ENCODE data around the gene CFAP45.

The CFAP45 gene

DNA sequence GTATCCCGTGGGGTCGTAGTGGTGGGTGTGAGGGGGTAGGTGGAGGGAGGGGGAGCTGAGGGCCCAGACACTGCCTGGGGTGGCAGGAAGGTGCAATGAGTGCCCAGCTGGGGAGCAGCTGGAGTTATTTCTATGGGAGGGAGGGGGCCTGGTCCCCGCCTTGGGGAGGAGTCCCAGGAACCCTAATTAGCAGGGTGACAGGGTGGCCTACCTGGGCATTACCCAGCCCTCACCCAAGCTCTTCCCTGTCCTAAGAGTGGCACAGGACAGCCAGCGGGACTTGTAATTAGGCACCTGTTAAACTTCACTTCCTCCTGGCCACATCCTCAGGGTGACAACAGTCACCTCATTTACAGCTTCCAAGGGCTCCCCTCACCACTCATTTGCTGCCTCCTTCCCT is 37.4 kb downstream of the CFAP45 start, which contains the start of gene VSIG8:
Gene VSIG8, minus strand, starts transcription at position 101 of the 400 bp plus-strand sequence. CDS start 136 bp downstream, outside the sequence.
- no peak for TF ChIP-seq EZH2phosphoT487 (IDR thresholded peaks at IDR 0.05; ENCODE audit: borderline replicate concordance, low read length)
- TF ChIP-seq, protein P1, sequence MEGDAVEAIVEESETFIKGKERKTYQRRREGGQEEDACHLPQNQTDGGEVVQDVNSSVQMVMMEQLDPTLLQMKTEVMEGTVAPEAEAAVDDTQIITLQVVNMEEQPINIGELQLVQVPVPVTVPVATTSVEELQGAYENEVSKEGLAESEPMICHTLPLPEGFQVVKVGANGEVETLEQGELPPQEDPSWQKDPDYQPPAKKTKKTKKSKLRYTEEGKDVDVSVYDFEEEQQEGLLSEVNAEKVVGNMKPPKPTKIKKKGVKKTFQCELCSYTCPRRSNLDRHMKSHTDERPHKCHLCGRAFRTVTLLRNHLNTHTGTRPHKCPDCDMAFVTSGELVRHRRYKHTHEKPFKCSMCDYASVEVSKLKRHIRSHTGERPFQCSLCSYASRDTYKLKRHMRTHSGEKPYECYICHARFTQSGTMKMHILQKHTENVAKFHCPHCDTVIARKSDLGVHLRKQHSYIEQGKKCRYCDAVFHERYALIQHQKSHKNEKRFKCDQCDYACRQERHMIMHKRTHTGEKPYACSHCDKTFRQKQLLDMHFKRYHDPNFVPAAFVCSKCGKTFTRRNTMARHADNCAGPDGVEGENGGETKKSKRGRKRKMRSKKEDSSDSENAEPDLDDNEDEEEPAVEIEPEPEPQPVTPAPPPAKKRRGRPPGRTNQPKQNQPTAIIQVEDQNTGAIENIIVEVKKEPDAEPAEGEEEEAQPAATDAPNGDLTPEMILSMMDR (IDR thresholded peaks at IDR 0.05; ENCODE audit: low read depth, low read length, poor library complexity, severe bottlenecking): no peak
- Histone ChIP-seq H3K9me3 (ENCODE audit: control insufficient read depth, insufficient read depth, low read length) (no peaks in the 10 kb centered on the region), H3F3A (ENCODE audit: control insufficient read depth, insufficient read depth) (no peaks in the 10 kb centered on the region), H3K27me3 (ENCODE audit: control insufficient read depth, low read length) (peaks cover 9% of the 10 kb centered on the region; the same call in 1 of the 2 replicates), H3K4me1 (ENCODE audit: control insufficient read depth, low read length) (no peaks in the 10 kb centered on the region), H3K79me2 (ENCODE audit: control insufficient read depth, low read length) (no peaks in the 10 kb centered on the region), H3K9me2 (replicated peaks; ENCODE audit: control insufficient read depth, low read length) (no peaks in the 10 kb centered on the region), H3K4me2 (ENCODE audit: low read length) (no peak within 1 kb of the TSS), H4K20me1 (ENCODE audit: control insufficient read depth, insufficient read depth, low read depth, low read length) (no peaks in the 10 kb centered on the region), H3K36me3 (ENCODE audit: control insufficient read depth, low read length) (no peaks in the 10 kb centered on the region), H3K4me3 (ENCODE audit: low read length) (no peak within 1 kb of the TSS), H3K27ac (ENCODE audit: low read depth, low read length) (no peak within 1 kb of the TSS)

DNA sequence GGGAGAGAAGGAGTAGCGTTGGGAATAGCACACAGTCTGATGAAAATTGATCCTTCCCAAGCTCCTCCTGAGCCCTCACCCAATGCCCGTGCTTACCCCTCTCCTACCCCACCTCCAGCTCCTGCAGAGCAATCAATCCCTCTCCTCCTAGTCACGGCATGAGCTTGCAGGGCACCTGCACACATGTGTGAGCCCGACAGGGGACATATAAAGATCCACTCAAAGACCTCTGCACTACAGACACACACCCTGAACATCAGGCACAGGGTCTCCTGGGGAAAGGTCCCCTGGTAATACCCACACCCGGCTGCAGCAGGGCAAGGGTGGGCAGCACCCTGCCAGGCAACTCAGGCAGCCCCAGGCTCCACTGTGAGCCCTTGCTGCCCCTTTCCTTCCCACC is 37.9 kb downstream of the CFAP45 start:
- Histone ChIP-seq H3K79me2 (ENCODE audit: control insufficient read depth, low read length) (no peaks in the 10 kb centered on the region), H4K20me1 (ENCODE audit: control insufficient read depth, insufficient read depth, low read depth, low read length) (no peaks in the 10 kb centered on the region), H3K36me3 (ENCODE audit: control insufficient read depth, low read length) (no peaks in the 10 kb centered on the region), H3K27me3 (ENCODE audit: control insufficient read depth, low read length) (peaks cover 7% of the 10 kb centered on the region; the same call in 1 of the 2 replicates), H3K9me3 (ENCODE audit: control insufficient read depth, insufficient read depth, low read length) (no peaks in the 10 kb centered on the region), H3F3A (ENCODE audit: control insufficient read depth, insufficient read depth) (no peaks in the 10 kb centered on the region), H3K9me2 (replicated peaks; ENCODE audit: control insufficient read depth, low read length) (no peaks in the 10 kb centered on the region), H3K4me2 (ENCODE audit: low read length) (no peak overlapping the region), H3K4me3 (ENCODE audit: low read length) (no peak overlapping the region), H3K4me1 (ENCODE audit: control insufficient read depth, low read length) (no peaks in the 10 kb centered on the region), H3K27ac (ENCODE audit: low read depth, low read length) (no peak overlapping the region)
- TF ChIP-seq EZH2phosphoT487 (IDR thresholded peaks at IDR 0.05; ENCODE audit: borderline replicate concordance, low read length): no peak
- TF ChIP-seq, protein P1 (IDR thresholded peaks at IDR 0.05; ENCODE audit: low read depth, low read length, poor library complexity, severe bottlenecking): no peak

- Histone ChIP-seq H3K4me1 (ENCODE audit: control insufficient read depth, low read length) (no peaks in the 10 kb centered on the region), H3K79me2 (ENCODE audit: control insufficient read depth, low read length) (no peaks in the 10 kb centered on the region), H3F3A (ENCODE audit: control insufficient read depth, insufficient read depth) (no peaks in the 10 kb centered on the region), H3K36me3 (ENCODE audit: control insufficient read depth, low read length) (no peaks in the 10 kb centered on the region), H4K20me1 (ENCODE audit: control insufficient read depth, insufficient read depth, low read depth, low read length) (no peaks in the 10 kb centered on the region), H3K27ac (ENCODE audit: low read depth, low read length) (no peak overlapping the region), H3K9me3 (ENCODE audit: control insufficient read depth, insufficient read depth, low read length) (no peaks in the 10 kb centered on the region), H3K4me3 (ENCODE audit: low read length) (no peak overlapping the region), H3K4me2 (ENCODE audit: low read length) (no peak overlapping the region), H3K9me2 (replicated peaks; ENCODE audit: control insufficient read depth, low read length) (no peaks in the 10 kb centered on the region), H3K27me3 (ENCODE audit: control insufficient read depth, low read length) (0 out of 2 replicates have a peak, but pooled peaks cover 3% of the 10 kb centered on the region)
- TF ChIP-seq, protein P1 (IDR thresholded peaks at IDR 0.05; ENCODE audit: low read depth, low read length, poor library complexity, severe bottlenecking): no peak
- no peak for TF ChIP-seq EZH2phosphoT487 (IDR thresholded peaks at IDR 0.05; ENCODE audit: borderline replicate concordance, low read length)
Measured at GRCh38 chr1:159861218-159861617, 38.7 kb downstream of the CFAP45 start.

All from DOHH2 (cell line).